Stimulated activated naive CD8-positive, alpha-beta T cell treated with anti-CD3 and anti-CD28 coated beads, Interleukin-15, Interleukin-2, amounts not matched to agents 100 ng/mL and 50 ng/mL, for 24 hours (primary cell): Measurements from ENCODE around the gene NPR1.
"Not testable (repeated sequence)": the region's sequence is repeated elsewhere in the genome, so short reads cannot be mapped to it uniquely, and the experiment has no call there.

Experiments
- H3K27ac Mint-ChIP-seq: one replicate; pipeline ENCODE4 v1.8.0; 2021; ENCODE audit warnings: mild to moderate bottlenecking, mixed read lengths
- H3K27me3 Mint-ChIP-seq: one replicate; pipeline ENCODE4 v1.8.0; 2021; ENCODE audit warnings: mixed read lengths
- H3K36me3 Mint-ChIP-seq: one replicate; pipeline ENCODE4 v1.8.0; 2021; ENCODE audit warnings: low read depth, mixed read lengths
- H3K4me1 Mint-ChIP-seq: one replicate; pipeline ENCODE4 v1.8.0; 2021; ENCODE audit warnings: low read depth, mixed read lengths
- H3K4me3 Mint-ChIP-seq: one replicate; pipeline ENCODE4 v1.8.0; 2021; ENCODE audit warnings: mild to moderate bottlenecking, mixed read lengths
- H3K9me3 Mint-ChIP-seq: one replicate; pipeline ENCODE4 v1.8.0; 2021; ENCODE audit warnings: mixed read lengths

NPR1 gene

DNA sequence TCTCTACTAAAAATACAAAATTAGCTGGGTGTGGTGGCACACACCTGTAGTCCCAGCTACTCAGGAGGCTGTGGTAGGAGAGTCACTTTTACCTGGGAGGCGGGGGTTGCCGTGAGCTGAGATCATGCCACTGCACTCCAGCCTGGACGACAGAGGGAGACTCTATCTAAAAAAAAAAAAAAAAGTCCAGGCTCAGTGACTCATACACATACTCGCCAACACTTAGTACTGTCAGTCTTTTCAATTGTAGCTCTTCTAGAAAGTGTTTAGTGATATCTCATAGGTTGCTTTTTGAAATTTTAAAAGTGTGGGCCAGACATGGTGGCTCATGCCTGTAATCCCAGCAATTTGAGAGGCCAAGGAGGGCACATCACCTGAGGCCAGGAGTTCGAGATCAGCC is 37.7 kb downstream of the NPR1 start:
- not testable (repeated sequence) for H3K4me1 Mint-ChIP-seq, H3K9me3 Mint-ChIP-seq, H3K36me3 Mint-ChIP-seq, H3K27ac Mint-ChIP-seq, H3K4me3 Mint-ChIP-seq, H3K27me3 Mint-ChIP-seq

DNA sequence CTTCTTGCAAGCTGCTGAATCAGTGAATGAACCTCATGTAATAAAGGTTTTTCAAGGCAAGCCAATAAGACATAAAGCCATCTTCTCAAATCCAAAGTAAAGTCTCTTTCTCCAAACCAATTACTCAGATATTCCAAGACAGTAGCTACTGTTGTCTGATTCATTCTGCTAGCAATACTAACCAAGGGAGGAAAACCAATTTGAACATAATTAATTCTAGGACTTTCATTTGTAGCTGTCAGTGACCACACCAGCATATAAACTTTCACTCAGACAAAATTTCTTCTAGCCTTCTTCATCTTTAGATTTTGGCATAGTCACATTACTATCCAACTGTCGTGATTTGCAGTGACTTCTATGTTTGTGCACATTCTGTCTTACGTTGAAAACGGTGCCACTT is 38.8 kb downstream of the NPR1 start:
- no peak overlapping the region for H3K27ac Mint-ChIP-seq
- peaks cover 4% of the 10 kb centered on the region for H3K27me3 Mint-ChIP-seq
- no peaks in the 10 kb centered on the region for H3K36me3 Mint-ChIP-seq
- H3K4me1 Mint-ChIP-seq: peaks cover 7% of the 10 kb centered on the region
- no peaks in the 10 kb centered on the region for H3K9me3 Mint-ChIP-seq
- H3K4me3 Mint-ChIP-seq: no peak overlapping the region

DNA sequence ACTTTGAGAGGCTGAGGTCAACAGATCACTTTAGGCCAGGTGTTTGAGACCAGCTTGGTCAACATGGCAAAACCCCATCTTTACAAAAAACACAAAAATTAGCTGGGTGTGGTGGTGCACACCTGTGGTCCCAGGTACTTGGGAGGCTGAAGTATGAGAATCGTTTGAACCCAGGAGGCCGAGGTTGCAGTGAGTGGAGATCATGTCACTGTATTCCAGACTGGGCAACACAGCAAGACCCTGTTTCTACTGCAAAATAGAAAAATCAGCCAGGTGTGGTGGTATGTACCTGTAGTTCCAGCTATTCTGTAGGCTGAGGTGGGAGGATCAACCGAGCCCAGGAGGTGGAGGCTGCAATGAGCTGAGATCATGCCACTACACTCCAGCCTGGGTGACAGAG is 45.2 kb downstream of the NPR1 start:
- H3K9me3 Mint-ChIP-seq: no peaks in the 10 kb centered on the region
- no peaks in the 10 kb centered on the region for H3K36me3 Mint-ChIP-seq
- no peak overlapping the region for H3K4me3 Mint-ChIP-seq
- no peaks in the 10 kb centered on the region for H3K27me3 Mint-ChIP-seq
- H3K27ac Mint-ChIP-seq: no peak overlapping the region
- H3K4me1 Mint-ChIP-seq: peaks cover 5% of the 10 kb centered on the region

DNA sequence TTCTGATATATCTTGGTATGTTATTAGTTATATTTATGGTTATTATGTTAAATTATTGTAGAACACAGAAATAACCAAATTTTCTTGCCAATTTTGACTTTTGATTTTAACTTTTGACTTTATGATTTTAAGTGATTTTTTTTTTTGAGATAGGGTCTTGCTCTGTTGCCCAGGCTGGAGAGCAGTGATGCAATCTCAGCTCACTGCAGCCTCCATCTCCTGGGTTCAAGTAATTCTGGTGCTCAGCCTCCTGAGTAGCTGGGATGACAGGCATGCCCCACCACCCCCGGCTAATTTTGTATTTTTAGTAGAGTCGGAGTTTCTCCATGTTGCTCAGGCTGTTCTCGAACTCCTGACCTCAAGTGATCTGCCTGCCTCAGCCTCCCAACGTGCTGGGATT is 46.1 kb downstream of the NPR1 start:
- not testable (repeated sequence) for H3K27ac Mint-ChIP-seq

DNA sequence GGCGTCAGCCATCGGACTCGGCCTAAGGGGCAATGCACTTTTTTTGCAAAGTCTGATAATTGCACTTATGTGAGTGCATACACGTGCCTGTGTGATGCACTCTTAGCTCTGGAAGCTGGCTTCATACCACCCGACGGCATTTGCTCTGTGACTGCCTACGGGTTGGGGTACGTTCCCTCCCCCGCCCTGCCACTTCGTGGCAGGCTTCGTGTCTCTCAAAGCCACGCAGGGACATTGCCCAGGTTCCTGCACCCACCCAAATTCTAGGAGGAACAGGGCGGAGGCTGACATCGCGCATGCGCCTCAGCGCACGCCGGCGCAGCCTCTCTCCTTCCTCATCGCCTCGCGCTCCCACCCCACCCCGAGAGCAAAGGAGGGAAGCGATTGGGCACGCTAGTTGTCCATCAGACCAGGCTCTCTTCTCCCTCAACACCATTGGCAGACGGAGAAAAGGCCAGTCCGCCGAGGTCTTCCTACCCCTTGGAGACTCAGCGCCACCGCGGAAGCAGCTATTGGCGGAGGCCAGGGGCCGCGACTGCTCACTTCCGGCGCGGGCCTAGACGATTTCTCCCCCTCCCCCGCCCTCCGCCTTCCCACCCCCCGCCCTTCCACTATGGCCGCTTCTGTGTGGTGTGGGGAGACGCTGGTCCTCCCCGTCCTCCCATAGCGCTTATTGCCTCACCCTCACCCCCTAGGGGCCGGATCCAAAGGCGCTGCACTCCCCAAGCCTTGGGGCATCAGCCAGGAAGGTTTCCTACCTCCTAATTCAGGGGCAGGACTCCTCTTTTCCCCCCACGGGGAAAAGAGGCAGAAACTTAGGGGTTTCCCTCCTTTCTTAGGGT is 49.2 kb downstream of the NPR1 start, which contains the start of gene INTS3:
Gene INTS3 (plus strand): TSS at position 588 of the 842 bp plus-strand sequence. CDS start 585 bp downstream, outside the sequence.
- H3K4me3 Mint-ChIP-seq: peak within 1 kb of the TSS; percentile 91

More for the DNA sequence above, 46.1 kb downstream of the NPR1 start:
- not testable (repeated sequence) for H3K36me3 Mint-ChIP-seq, H3K9me3 Mint-ChIP-seq, H3K4me3 Mint-ChIP-seq, H3K27me3 Mint-ChIP-seq
- peaks cover 13% of the 10 kb centered on the region for H3K4me1 Mint-ChIP-seq

DNA sequence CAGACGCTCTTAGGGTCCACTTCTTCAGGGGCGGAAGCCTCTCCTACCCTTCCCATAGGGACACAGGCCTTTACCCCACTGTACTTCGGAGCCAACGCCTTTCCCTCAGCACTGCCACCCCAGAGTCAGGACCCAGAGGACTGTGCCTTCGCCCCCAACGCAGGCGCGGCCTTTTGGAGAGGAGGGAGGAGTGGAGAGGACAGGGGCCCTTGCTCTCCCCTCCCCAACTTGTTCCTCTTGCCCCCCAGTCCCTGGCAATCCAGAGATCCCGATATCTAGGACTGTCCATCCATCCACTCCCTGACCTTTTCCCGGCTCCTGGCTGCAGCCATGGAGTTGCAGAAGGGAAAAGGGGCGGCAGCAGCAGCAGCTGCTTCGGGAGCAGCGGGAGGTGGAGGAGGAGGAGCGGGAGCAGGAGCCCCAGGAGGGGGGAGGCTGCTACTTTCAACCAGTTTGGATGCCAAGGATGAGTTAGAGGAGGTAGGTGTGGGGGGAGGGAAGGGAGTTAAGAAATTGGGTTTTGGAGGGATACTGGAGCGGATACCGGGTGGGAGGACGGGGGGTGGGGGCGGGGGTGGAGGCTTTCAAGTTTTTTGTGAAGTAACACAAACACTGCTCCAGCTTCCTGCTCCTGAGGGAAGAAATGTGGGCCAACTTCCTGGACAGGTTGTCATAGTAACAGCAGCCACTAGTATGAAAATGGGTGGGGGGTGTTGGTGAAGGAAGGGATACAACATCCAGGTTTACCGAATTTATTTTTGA is 50.0 kb downstream of the NPR1 start:
- H3K4me1 Mint-ChIP-seq: peaks cover 43% of the 10 kb centered on the region
- peak overlapping the region; percentile 92 for H3K27ac Mint-ChIP-seq
- no peaks in the 10 kb centered on the region for H3K9me3 Mint-ChIP-seq
- H3K4me3 Mint-ChIP-seq: peak overlapping the region; percentile 91
- no peaks in the 10 kb centered on the region for H3K27me3 Mint-ChIP-seq
- H3K36me3 Mint-ChIP-seq: peaks cover 19% of the 10 kb centered on the region

More for the DNA sequence above, 49.2 kb downstream of the NPR1 start, which contains the start of gene INTS3:
- H3K27me3 Mint-ChIP-seq: no peaks in the 10 kb centered on the region
- H3K27ac Mint-ChIP-seq: peak within 1 kb of the TSS; percentile 92
- no peaks in the 10 kb centered on the region for H3K9me3 Mint-ChIP-seq
- peaks cover 39% of the 10 kb centered on the region for H3K4me1 Mint-ChIP-seq
- H3K36me3 Mint-ChIP-seq: peaks cover 19% of the 10 kb centered on the region

DNA sequence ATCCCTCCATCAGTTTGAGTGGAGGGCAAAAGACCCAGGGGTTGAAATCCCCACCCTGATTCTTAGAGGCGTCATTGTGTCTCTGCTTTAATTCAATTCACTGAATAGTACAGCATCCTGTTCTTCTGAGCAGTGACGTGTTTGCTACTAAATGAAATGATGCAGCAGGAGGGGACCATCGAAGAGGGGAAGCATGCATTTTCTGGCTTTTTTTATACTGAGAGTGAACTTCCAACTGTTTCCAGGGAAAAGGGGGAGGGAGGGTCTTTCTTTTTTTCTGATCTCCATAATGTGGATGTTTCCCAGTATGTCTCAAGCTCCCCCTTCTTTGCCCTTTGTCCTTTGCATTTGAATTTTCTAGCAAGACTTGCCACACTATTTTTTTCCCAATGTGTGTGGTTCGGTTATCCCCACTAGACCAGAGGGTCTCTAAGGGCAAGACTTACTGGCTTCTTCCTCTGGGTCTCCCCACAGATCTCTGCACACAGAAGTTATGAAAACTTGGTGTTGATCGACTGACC is 52.0 kb downstream of the NPR1 start:
- Mint-ChIP-seq H3K4me3 (peak overlapping the region; percentile 91), H3K9me3 (no peaks in the 10 kb centered on the region), H3K27ac (peak overlapping the region; percentile 18), H3K36me3 (peaks cover 27% of the 10 kb centered on the region), H3K4me1 (peaks cover 55% of the 10 kb centered on the region), H3K27me3 (no peaks in the 10 kb centered on the region)

DNA sequence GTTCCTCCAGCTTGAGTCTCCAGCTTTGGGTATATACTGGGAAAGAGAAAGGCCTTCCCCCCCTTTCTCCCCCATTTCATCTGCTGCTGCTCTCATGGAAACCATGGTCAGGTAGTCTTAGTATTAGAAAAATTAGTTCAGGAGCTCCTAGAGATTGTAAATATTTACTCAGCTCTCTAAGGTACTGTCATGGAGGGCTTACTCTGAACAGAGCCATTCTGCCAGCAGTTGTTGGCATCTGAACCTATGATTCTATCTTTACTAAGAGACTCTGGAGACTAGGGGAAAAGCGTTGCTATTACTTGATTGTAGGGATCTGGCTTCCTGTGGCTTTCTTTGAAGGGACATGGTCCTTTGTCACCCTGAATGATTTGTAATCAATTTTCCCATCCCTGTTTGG is 55.5 kb downstream of the NPR1 start:
- Mint-ChIP-seq H3K4me3 (no peak overlapping the region), H3K4me1 (peaks cover 48% of the 10 kb centered on the region), H3K36me3 (peaks cover 34% of the 10 kb centered on the region), H3K9me3 (no peaks in the 10 kb centered on the region), H3K27ac (no peak overlapping the region), H3K27me3 (no peaks in the 10 kb centered on the region)

DNA sequence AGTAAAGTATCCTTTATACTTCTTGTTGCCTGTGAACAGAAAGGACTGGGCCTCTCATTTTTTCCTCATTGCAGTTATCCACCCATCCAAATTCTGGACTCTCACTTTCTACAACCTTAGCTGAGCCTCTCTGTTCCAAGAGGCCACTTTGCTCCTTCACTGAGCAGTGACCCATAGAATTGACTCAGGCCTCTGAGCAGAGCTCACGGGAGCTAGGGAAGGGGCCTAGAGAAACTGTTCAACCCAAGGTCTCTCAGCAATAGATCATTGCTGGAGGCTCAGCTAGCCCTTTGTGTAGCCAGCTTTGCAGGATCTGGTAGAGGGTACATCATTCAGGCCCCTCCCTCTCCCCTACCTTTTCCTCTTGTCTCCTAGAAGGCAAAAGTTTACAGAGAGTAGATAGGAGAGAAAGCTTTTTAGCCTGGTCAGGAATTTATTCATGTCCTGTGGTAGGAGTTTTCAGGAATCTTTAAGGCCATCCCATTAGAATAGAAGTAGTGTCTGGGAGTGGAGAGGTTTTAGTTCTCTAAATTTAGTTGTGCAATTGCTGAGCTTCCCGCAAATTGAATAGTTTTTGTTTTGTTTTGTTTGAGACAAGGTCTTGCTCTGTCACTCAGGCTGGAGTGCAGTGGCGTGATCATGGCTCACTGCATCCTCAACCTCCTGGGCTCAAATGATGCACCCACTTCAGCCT is 56.1 kb downstream of the NPR1 start:
- H3K27ac Mint-ChIP-seq: no peak overlapping the region
- H3K36me3 Mint-ChIP-seq: peaks cover 29% of the 10 kb centered on the region
- peaks cover 42% of the 10 kb centered on the region for H3K4me1 Mint-ChIP-seq
- no peak overlapping the region for H3K4me3 Mint-ChIP-seq
- no peaks in the 10 kb centered on the region for H3K27me3 Mint-ChIP-seq
- H3K9me3 Mint-ChIP-seq: no peaks in the 10 kb centered on the region

DNA sequence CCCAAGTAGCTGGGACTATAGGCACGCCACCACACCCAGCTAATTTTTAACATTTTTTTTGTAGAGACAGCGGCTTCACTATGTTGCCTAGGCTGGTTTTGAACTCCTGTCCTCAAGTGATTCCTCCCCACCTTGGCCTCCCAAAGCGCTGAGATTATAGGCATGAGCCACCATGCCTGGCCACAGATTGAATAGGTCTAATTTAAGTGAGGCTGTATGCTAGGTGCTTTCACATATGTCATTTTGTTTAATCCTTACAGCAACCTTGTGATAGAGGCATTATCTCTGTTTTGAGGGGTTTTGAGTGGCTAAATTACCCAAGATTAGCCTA is 56.6 kb downstream of the NPR1 start:
- Mint-ChIP-seq H3K4me1 (peaks cover 38% of the 10 kb centered on the region), H3K36me3 (peaks cover 29% of the 10 kb centered on the region), H3K27me3 (no peaks in the 10 kb centered on the region), H3K27ac (peak overlapping the region; percentile 15), H3K9me3 (no peaks in the 10 kb centered on the region), H3K4me3 (no peak overlapping the region)

DNA sequence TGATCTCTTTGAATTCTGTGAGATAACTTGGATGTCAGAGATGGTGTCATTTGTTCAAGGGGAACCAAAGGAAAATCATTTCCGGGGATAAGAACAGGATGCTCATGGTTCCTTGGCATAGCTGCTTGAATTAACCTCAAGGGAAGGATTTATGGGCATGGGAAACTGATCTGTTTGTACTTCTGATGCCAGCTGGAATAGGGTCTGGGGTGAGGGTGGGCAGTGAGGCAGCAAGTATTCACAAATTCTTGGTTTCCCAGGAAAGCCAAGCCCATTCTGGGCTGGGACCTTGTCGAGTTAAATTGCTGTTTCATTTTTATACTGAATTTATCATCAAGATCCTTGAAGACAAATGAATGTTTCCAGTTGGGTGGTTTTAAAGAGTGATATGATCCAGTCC is 63.5 kb downstream of the NPR1 start:
- Mint-ChIP-seq H3K27ac (peak overlapping the region; percentile 51), H3K9me3 (no peaks in the 10 kb centered on the region), H3K27me3 (no peaks in the 10 kb centered on the region), H3K4me1 (peaks cover 32% of the 10 kb centered on the region), H3K36me3 (peaks cover 50% of the 10 kb centered on the region), H3K4me3 (peak overlapping the region; percentile 2)

DNA sequence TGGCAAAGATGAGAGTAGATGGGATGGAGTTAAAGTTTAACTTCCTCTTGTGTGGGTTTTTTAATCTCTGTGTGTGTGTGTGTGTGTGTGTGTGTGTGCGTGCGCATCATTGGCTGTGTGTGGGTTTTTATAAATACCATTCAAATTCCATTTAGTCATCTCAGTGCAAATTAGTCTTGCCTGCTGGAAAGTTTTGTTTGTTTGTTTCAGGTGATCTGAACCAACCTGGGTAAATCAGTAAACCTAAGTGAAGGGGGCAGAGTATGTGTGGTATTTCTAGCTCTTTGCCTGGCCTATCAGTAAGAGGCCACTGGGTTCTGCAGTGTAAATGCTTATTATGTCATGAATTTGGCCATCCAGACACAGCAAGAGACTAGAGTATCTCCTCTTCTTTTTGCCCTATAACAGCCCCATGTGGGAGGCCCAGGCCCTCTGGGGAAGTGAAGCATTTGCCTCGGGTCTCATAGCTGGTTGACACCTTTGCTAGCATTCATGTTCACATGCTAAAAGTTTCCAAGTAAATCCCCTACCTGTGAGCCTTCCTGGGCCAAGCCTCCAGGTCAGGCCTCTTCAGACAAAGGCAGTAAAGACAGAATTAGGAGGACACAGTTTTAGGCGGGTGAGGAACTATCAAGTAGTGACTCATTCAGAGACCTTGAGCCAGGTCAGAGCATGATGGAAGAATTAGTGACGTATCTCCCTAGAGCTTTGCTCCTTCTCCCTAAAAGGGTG is 64.1 kb downstream of the NPR1 start:
- Mint-ChIP-seq H3K27ac (peak overlapping the region; percentile 51), H3K4me3 (peak overlapping the region; percentile 2), H3K36me3 (peaks cover 51% of the 10 kb centered on the region), H3K27me3 (no peaks in the 10 kb centered on the region), H3K9me3 (no peaks in the 10 kb centered on the region), H3K4me1 (peaks cover 32% of the 10 kb centered on the region)
